Loucy (cell line): ENCODE results near the gene ARL5A.

Experiments used
- H2AFZ ChIP-seq: fragments of 200-600 bp; sonication (generic); 2 replicates; pipeline ENCODE4 v1.6.0; 2016; ENCODE audit warnings: antibody characterized with exemption, mild to moderate bottlenecking, low read length, moderate library complexity
- H3F3A ChIP-seq: fragments of 200-600 bp; 2 replicates; pipeline ENCODE4 v1.6.0; 2016; ENCODE audit warnings: antibody characterized with exemption, low read depth, mild to moderate bottlenecking
- H3K27me3 ChIP-seq: fragments of 200-600 bp; sonication (generic); 2 replicates; pipeline ENCODE4 v1.6.1; 2014; ENCODE audit warnings: low read length, mild to moderate bottlenecking; ENCODE audit not compliant: insufficient read depth, poor library complexity, severe bottlenecking
- H3K36me3 ChIP-seq: fragments of 200-600 bp; sonication (generic); 2 replicates; pipeline ENCODE4 v1.6.1; 2016; ENCODE audit warnings: low read length; ENCODE audit not compliant: insufficient read depth
- H3K4me1 ChIP-seq: fragments of 200-600 bp; sonication (generic); 2 replicates; pipeline ENCODE4 v1.5.1; 2014; ENCODE audit warnings: low read length, mild to moderate bottlenecking; ENCODE audit not compliant: insufficient read depth, poor library complexity, severe bottlenecking
- H3K4me2 ChIP-seq: fragments of 200-600 bp; sonication (generic); 2 replicates; pipeline ENCODE4 v1.6.0; 2014; ENCODE audit warnings: antibody characterized with exemption, low read length, low read depth, mild to moderate bottlenecking; ENCODE audit not compliant: poor library complexity, severe bottlenecking
- H3K4me3 ChIP-seq: fragments of 200-600 bp; sonication (generic); 2 replicates; pipeline ENCODE4 v1.5.1; 2014; ENCODE audit warnings: low read length, mild to moderate bottlenecking, mixed read lengths; ENCODE audit not compliant: poor library complexity, severe bottlenecking
- H3K79me2 ChIP-seq: fragments of 200-600 bp; sonication (generic); 2 replicates; pipeline ENCODE4 v1.6.1; 2014; ENCODE audit warnings: low read length; ENCODE audit not compliant: insufficient read depth
- H3K9ac ChIP-seq: fragments of 200-600 bp; sonication (generic); 2 replicates; pipeline ENCODE4 v1.6.0; 2014; ENCODE audit warnings: mild to moderate bottlenecking, low read depth, low read length, moderate library complexity; ENCODE audit not compliant: poor library complexity, severe bottlenecking
- H3K9me2 ChIP-seq: fragments of 200-600 bp; sonication (generic); replicated peaks from 2 replicates; pipeline ENCODE4 v1.6.1; 2016; ENCODE audit warnings: low read depth, low read length, mixed read lengths
- H3K9me3 ChIP-seq: fragments of 200-600 bp; sonication (generic); 2 replicates; pipeline ENCODE4 v1.6.1; 2014; ENCODE audit warnings: mild to moderate bottlenecking, antibody characterized with exemption, low read length, low read depth; ENCODE audit not compliant: insufficient read depth
- H4K20me1 ChIP-seq: fragments of 200-600 bp; sonication (generic); 2 replicates; pipeline ENCODE4 v1.6.0; 2014; ENCODE audit warnings: antibody characterized with exemption, low read length, mild to moderate bottlenecking; ENCODE audit not compliant: insufficient read depth, poor library complexity, severe bottlenecking
- CTCF ChIP-seq: fragments of 200-600 bp; sonication (generic); conservative IDR thresholded peaks from 2 replicates; pipeline ENCODE4 v1.5.1; 2014; ENCODE audit warnings: mild to moderate bottlenecking, antibody characterized with exemption, low read length
- EZH2phosphoT487 ChIP-seq: fragments of 200-600 bp; IDR thresholded peaks from 2 replicates; pipeline ENCODE4 v1.6.1; 2018; ENCODE audit warnings: antibody characterized with exemption, mild to moderate bottlenecking, moderate library complexity, borderline replicate concordance

ARL5A gene

DNA sequence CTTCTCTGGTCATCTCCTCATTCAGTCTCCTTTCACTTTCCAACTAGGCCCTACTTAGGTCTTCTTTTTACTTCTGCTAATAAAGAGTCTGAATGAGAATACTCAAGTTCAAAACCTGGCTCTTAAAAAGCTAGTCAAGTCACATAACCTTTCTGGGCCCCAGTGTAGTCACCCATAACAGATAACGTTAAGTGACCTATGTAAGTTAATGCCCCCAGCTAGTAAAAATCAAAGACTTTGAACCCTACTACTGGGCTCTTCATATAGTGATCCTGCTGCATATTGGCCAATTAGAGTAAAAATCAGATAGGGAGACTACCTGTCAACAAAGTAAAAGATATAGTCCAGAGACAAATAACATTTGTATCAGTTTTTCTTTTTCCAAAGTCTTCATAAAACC is 17.7 kb downstream of the ARL5A start:
- no peaks in the 10 kb centered on the region for H4K20me1 ChIP-seq
- H3K9me3 ChIP-seq = no peaks in the 10 kb centered on the region
- H3K9ac ChIP-seq = no peak overlapping the region
- peaks cover 66% of the 10 kb centered on the region for H3K36me3 ChIP-seq
- no peaks in the 10 kb centered on the region for H3K27me3 ChIP-seq
- H2AFZ ChIP-seq = no peak overlapping the region
- no peak for TF ChIP-seq EZH2phosphoT487
- no peak for TF ChIP-seq CTCF
- H3K9me2 ChIP-seq = no peaks in the 10 kb centered on the region
- no peaks in the 10 kb centered on the region for H3F3A ChIP-seq
- no peak overlapping the region for H3K4me2 ChIP-seq
- H3K4me3 ChIP-seq = no peak overlapping the region
- H3K79me2 ChIP-seq = 0 out of 2 replicates have a peak, but pooled peaks cover 3% of the 10 kb centered on the region
- H3K4me1 ChIP-seq = peaks cover 6% of the 10 kb centered on the region

- no peak overlapping the region for H3K4me2 ChIP-seq
- no peaks in the 10 kb centered on the region for H3K79me2 ChIP-seq
- H2AFZ ChIP-seq = no peak overlapping the region
- H3K27me3 ChIP-seq = no peaks in the 10 kb centered on the region
- TF ChIP-seq CTCF = no peak
- TF ChIP-seq EZH2phosphoT487 = no peak
- no peaks in the 10 kb centered on the region for H4K20me1 ChIP-seq
- no peaks in the 10 kb centered on the region for H3K9me2 ChIP-seq
- H3K4me1 ChIP-seq = peaks cover 6% of the 10 kb centered on the region
- H3F3A ChIP-seq = no peaks in the 10 kb centered on the region
- H3K9ac ChIP-seq = no peak overlapping the region
- no peaks in the 10 kb centered on the region for H3K9me3 ChIP-seq
- H3K4me3 ChIP-seq = no peak overlapping the region
- H3K36me3 ChIP-seq = peaks cover 74% of the 10 kb centered on the region
Measured at GRCh38 chr2:151809073-151809383, 19.2 kb downstream of the ARL5A start.

- H3F3A ChIP-seq = no peaks in the 10 kb centered on the region
- H3K9me3 ChIP-seq = no peaks in the 10 kb centered on the region
- TF ChIP-seq EZH2phosphoT487 = no peak
- TF ChIP-seq CTCF = peak; percentile 71
- H3K4me3 ChIP-seq = no peak overlapping the region
- H3K27me3 ChIP-seq = no peaks in the 10 kb centered on the region
- H3K36me3 ChIP-seq = peaks cover 70% of the 10 kb centered on the region
- H2AFZ ChIP-seq = no peak overlapping the region
- H3K9me2 ChIP-seq = no peaks in the 10 kb centered on the region
- H3K9ac ChIP-seq = no peak overlapping the region
- peaks cover 6% of the 10 kb centered on the region for H3K4me1 ChIP-seq
- no peaks in the 10 kb centered on the region for H3K79me2 ChIP-seq
- H3K4me2 ChIP-seq = no peak overlapping the region
- H4K20me1 ChIP-seq = no peaks in the 10 kb centered on the region
Measured at GRCh38 chr2:151808258-151809072, 19.8 kb downstream of the ARL5A start.
